GM23248 (cell line): ENCODE measurements around the gene CD4.

Experiments
- EZH2 ChIP-seq: fragments of 200-600 bp; sonication (generic); IDR thresholded peaks from 2 replicates; pipeline ENCODE4 v1.6.1; 2018; ENCODE audit warnings: antibody characterized with exemption, mild to moderate bottlenecking; ENCODE audit not compliant: insufficient read depth, poor library complexity, severe bottlenecking
- EZH2phosphoT487 ChIP-seq: fragments of 200-600 bp; sonication (generic); IDR thresholded peaks from 2 replicates; pipeline ENCODE4 v1.6.1; 2018; ENCODE audit warnings: antibody characterized with exemption, moderate library complexity, mild to moderate bottlenecking, low read depth; ENCODE audit not compliant: insufficient read depth

DNA sequence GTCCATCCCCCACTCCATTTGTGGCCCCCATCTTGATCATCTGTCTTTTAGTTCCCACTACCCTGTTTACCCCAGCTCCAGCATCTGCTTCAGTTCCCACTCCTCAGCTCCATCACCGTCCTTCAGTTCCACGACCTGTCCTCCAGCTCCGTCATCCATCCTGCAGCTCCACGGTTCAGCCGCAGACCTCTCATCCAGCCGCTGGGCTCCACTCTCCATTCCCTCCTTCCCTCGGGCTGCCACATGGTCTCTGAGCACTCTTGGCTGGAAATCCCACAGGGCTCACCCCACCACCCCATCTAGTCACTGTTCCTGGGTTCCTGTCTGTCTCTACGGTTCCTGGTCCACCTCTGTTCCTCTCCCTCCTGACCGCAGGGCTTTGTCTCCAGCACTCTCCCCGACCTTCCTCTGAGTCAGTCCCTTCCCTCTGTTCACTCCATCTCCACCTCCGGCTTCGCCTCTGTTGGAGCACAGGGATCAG is 35.6 kb downstream of the CD4 start:
- no peak for TF ChIP-seq EZH2
- no peak for TF ChIP-seq EZH2phosphoT487
